CD4-positive, alpha-beta T cell treated with Interleukin-15 for 1 hour (primary cell): ENCODE data around the gene GPR27.

Experiments
- DNase-seq: peaks from one replicate; pipeline ENCODE4 v3.0.0-alpha.2; 2020

Gene GPR27, protein sequence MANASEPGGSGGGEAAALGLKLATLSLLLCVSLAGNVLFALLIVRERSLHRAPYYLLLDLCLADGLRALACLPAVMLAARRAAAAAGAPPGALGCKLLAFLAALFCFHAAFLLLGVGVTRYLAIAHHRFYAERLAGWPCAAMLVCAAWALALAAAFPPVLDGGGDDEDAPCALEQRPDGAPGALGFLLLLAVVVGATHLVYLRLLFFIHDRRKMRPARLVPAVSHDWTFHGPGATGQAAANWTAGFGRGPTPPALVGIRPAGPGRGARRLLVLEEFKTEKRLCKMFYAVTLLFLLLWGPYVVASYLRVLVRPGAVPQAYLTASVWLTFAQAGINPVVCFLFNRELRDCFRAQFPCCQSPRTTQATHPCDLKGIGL

DNA sequence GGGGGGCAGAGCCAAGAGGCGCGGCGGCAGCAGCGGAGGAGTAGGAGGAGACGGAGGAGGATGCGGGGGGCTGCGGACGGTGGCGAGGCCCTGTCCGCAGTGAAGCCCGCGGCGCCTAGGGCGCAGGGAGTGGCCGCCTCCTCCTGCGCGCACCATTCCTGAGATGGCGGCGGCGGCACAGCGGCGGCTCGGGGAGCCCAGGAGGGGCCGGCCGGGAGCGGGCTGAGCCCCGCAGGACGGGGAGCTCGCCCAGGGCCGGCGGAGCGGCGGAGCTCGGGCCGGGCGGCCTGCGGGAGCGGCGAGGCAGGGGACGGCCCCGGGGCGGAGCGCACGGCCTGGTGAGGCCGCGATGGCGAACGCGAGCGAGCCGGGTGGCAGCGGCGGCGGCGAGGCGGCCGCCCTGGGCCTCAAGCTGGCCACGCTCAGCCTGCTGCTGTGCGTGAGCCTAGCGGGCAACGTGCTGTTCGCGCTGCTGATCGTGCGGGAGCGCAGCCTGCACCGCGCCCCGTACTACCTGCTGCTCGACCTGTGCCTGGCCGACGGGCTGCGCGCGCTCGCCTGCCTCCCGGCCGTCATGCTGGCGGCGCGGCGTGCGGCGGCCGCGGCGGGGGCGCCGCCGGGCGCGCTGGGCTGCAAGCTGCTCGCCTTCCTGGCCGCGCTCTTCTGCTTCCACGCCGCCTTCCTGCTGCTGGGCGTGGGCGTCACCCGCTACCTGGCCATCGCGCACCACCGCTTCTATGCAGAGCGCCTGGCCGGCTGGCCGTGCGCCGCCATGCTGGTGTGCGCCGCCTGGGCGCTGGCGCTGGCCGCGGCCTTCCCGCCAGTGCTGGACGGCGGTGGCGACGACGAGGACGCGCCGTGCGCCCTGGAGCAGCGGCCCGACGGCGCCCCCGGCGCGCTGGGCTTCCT lies at the start of gene GPR27:
Gene GPR27 (plus strand): TSS at position 155 of the 909 bp plus-strand sequence. CDS start 195 bp downstream, at position 350.
- DNase-seq = no peak

DNA sequence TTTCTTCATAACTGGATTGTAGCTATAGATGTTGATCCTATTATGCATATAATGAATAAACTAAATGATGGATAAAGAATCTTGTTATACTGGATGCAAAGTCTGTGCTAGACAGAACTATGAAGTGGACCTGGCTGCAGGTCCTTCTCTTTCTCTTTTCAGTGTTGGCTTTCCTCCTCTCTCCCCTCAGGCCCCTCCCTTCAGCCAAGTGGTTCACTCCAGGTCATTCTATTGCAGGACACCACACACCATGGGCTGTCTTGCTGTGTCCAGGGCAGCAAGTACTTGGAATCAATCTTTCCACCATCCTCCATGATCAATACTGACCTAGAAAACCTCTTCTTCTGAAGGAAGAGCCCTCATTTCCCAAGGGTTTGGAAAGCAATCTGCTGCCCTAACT lies 48.7 kb upstream of the GPR27 start:
- no peak for DNase-seq

DNA sequence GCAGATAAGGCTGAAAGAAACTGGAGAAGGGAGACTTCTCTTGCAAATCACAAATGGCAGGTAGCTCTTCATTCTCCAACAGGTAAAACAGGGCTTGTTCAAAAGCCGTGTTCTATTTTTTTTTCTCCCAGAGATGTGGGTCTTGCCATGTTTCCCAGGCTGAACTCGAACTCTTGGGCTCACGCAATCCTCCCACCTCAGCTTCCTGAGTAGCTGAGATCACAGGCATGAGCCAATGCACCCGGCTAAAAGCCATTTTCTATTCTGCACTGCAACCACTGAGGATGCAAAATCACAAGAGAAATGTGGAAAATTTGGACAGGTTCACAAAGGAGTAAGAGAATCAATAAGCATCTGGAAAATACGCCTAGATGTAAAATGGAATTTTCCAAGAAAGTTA lies 48.0 kb upstream of the GPR27 start:
- no peak for DNase-seq

DNA sequence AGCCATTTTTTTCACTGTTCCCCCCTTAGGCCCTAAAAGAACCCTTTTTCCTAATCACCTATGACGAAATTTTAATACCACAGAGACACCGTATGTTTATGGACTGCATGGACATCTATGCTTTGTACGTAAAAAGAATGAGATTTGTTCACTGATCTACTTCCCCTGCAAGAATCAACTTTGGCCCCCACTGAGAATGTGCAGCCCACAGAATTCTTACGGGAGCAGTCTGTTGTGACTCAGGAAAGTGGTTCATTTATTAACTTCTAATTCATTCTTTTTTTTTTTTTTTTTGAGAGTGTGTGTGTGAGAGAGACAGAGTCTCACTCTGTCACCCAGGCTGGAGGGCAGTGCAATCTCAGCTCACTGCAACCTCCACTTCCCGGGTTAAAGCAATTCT lies 46.1 kb upstream of the GPR27 start:
- no peak for DNase-seq

DNA sequence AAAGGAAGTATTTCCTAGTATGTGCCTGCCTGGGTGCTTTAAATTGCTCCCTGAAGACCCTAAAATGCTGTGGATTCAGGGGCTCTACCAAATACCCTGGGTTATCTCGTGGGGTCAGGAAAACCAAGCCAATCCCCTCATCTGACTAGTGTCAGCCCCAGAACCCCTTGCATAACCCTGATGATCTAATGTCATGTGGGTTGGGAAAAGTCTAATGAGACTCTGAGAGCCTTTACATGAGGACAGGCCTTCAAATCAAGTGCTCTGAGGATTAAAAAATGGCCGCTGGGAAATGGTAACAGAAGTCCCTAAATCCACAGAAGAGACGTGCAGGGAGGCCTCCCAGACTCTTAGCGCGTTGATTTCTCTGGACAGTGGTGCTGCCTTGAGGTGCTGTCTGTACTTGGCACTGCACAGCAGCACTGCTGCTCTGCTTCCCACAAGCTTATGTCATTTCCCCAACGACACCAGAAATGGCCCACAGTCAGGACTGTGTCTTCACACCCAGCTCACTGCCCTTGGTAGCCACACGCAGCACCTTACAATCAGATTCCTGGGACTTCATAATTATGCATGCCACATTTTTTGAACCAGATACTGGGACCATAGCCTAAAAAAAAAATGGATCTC lies 45.1 kb upstream of the GPR27 start:
- no peak for DNase-seq

DNA sequence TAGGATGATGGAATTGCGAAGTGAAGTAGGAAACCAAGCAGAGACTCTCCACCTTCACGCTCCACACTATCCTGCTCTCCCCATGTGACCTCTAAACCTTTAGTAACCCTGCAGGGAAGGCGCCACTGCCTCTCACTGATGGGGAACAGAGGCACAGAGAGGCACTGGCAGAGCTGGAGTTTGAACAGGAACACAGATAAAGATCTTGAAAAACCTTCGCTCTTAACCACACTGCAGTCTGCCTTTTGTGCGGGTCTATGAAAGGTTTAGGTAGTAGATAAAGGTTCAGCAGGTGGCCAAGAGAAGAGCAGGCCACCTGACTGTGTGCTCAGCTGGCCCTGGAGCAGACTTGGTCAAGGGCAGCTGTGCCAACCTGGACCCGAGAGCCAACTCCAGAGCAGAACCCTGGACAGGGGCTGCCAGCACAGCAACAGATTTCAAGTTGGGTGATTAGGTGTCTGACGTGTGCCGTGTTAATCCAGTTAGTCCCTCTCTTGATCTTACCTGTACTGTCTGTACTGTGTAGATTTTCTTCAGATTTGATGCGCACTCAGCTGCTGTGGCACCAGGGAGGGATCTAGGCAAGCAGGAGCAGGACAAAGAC lies 43.6 kb upstream of the GPR27 start:
- DNase-seq = no peak

DNA sequence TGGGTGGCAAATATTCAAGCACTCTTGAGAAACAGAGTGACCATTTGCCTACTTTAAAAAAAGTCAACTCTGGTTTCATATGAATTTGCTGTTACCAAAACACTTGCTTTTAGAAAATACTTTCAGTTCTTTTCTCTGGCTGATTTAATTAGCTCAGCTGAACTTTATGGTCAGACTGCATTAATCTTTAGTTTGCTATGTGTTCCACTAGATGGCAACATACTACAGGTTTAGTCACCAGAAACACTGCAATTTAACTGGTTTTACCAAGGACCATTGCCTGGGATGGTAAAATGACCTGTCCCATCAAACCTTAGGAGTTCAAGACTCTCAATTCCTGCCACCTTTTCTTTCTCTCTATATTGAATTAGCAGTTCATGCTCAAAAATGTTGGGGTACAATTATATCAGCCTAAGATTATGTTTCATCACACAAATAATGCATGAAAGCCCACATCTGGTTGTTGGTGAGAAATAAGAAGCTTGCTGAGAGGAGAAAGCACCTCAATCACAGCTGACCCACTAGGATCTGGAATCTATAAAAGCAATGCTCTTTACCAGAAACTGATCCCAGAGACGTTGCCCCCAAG lies 42.7 kb upstream of the GPR27 start:
- DNase-seq = no peak

DNA sequence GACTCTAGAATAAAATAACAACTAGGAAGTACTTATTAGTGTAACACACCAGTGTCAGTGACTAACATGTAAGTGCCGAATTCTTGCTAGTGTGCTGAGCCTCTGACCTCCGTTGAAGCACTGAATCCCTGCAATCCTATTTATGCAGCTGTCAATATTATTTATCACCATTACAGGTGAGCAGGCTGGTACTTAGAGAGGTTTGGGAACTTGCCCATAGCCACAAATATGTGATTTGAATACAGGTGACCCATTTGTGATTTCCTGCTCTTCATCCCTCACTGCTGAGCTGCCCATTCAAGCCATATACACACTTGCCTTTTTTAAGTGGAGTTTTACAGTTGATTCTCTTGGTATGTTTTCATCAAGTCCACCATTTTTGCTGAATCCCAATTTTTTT lies 40.6 kb upstream of the GPR27 start:
- no peak for DNase-seq

DNA sequence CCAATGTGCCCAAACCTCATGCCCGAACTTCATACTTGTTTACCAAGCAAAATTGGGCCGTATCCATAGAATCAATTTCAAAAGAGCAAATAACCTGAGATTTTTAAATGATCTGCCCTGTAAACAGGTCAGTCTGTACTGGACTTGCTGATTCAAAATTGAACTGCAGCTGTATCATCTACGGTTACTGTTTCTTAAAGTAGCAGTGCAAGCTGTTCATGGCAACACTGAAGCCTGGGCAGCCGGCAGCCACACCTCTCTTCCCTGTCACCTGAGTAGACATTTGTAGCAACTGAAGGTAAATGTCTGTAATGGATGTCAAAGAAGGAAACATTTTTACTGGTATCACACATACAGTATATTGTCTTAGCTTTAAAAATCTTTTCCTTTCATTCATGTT lies 39.1 kb upstream of the GPR27 start:
- no peak for DNase-seq

DNA sequence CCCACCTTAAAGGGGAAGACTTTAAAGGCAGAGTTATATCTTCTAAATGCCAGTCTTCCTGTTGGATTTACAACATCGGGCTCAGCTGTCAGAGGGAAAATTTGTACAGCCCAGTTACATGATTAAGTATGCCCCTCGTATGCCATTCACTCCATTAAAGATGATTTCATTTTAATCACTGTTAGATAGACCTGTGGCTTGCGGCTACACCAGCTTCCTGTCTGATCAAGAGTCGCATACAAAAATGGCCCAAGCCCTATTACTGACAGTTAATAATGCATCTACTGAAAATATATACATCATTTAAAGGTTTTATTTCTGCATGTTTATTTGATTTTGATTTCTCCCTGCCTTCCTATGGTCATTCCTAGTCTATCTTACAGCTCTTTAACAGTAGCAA lies 35.6 kb upstream of the GPR27 start:
- no peak for DNase-seq

DNA sequence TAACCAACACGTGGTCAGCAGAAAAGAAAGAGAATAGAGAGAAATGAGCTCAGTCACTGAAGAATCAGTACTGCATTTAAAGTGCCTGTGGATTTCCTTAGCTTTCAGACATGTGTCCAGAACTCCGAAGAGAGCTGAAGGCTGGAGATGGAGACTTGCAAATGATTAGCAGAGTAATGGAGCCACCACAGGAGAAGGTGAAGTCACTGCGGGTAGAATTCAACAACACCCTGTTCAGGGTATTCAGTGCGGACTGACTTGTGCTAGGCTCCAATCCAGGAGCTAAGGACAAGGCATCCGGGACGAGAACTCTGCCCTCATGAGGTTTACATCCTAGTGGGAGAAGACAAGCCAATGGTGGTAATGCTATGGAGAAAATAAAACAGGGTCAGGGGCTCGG lies 32.7 kb upstream of the GPR27 start:
- no peak for DNase-seq

DNA sequence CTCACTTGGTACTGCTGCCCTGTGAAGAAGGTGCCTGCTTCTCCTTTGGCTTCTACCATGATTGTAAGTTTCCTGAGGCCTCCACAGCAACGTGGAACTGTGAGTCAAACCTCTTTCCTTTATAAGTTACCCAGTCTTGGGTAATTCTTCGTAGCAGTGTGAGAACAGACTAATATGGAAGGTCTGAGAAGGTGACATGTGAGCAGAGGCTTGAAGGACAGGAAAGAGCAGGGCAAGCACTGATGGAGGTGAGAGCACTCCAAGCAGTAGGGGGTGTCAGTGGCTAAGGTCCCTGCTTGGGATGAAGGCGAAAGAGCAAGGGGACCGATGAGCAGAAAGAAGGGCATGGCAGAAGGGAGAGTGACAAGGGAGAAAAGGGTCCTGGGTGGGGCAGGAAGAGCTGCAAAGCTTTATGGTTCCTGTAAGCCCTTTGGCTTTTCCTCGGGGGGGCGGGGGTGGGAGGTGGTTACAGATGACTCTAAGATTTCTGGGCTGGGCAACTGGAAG lies 32.0 kb upstream of the GPR27 start:
- DNase-seq = no peak

DNA sequence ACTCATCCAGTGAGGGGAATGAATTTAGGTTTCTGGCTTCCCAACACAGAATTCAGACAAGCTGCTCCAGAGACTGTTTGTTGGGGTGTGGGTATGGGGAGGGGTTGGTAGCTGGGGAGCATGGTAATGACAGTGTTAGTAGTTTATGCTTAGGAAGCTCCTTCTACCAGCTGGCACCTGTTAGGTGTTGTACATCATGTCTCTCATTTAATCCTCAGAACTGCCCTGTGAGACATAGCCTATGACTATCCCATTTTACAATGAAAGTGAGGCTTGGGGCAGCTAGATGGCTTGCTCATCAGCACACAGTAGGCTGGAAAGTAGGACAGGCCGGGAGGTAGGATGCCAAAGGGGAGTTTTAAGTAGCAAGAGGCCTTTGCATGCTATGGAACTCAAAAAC lies 31.0 kb upstream of the GPR27 start:
- DNase-seq = no peak

DNA sequence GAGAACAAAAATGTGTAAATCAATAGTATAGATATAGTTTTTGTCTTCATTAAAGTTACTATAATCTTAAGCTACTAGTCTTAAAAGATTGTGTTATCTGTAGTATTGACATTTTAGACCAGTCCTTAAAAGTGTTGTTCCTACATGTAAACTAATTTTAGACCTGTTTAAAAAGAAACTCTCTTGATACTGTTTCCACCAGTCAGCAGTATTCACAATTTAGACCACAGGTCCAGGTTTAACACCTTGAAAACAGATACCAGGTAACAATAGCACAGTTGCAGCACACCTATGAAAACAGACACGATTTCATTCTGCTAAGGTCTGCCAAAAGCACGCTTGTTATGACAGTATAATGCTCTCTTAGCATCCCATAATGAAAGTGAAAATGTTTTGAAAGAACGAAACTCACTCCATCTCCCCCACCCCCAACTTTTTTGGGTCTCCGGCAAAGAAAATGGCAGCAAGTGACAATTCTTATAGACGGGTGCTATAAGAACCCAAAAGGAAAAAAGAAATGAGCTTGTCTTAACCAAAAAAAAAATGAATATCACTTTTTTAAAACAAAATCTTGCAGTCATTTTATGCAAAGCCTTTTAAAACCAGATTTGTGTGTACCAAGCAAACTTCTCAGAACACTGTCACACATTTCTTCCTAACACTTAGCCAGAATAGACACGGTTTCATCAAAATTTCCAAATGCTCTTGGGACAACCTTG lies 30.0 kb upstream of the GPR27 start:
- DNase-seq = peak; percentile 35

DNA sequence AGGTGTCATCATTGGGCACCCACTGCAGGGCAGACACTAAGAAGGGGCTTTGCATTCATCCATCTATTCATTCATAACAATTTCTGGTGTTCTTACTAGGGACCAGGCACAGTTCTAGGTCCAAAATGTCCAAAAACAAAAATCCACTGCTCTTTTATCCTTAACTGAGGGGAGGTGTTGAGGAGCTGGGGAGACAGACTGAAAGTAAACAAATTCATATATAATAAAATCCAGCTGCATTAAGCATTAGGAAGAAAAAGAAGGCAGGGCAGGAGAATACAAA lies 29.5 kb upstream of the GPR27 start:
- no peak for DNase-seq

DNA sequence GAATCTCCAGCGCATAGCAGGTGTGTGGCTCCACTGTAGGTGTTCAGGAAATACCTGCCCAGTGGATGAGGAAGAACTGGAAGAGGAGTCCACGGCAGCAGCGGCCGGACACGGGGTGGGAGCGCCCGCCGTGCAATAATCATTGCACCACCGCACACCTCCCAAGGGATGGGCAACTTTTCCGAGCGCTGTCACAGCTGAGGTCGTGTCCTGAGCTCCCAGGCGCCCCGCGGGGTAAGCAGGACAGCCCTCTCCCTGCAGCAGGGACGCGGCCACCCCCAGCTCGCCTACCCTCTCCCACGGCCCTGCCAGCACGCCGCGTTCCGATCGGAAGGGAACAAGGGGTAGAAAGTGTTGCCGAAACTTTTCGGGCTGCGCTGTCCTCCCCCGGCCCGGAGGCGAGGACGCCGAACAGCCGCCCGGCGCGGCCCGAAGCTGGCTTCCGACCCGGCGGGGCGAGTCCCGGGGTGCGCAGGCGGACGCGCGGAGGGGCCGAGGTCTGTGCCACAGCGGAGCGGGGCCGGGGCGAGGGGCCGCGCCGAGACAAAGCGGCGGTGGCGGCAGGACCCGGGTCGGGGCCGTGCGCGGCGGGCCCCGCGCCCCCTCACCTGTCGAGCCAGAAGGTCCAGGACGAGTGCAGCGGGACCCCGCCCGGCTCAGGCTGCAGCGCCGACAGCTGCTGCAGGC lies 28.9 kb upstream of the GPR27 start:
- peak; percentile 18 for DNase-seq

DNA sequence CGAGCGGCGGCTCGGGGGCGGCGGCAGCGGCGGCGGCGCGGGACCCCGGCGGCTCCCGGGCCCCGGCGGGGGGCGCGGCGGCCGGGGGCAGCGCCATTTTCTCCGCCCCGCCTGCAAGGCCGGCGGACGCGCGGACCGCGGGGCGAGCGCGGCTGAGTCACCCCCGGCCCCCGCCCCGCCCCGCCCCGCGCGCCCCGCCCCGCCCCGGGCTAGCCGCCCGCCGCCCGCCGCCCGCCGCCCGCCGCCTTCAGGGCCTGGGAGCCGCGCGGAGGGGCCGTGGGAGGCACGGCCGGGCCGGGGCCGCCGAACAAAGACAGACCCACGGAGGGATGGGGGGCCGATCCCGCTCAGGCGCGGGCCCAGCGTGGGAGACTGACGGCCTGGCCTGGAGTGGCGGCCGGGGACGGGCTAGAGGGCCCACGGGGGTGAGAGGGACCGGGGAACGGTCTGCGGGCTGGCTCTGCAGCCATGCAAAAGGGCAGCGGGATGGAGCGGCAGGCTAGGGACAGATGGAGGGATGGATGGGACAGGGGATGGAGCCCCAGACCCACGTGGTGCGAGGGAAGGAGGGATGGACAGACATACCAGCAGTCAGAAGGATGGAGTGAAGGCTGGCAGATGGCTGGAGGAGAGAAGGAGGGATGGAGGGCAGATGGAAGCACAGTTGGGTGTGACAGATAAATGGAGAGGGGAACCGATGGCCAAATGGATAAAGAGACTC lies 28.2 kb upstream of the GPR27 start, which contains the start of gene EIF4E3:
Gene EIF4E3 (minus strand): TSS at position 132 of the 721 bp plus-strand sequence. CDS start 35 bp downstream, at position 97.
- DNase-seq = peak; percentile 35

DNA sequence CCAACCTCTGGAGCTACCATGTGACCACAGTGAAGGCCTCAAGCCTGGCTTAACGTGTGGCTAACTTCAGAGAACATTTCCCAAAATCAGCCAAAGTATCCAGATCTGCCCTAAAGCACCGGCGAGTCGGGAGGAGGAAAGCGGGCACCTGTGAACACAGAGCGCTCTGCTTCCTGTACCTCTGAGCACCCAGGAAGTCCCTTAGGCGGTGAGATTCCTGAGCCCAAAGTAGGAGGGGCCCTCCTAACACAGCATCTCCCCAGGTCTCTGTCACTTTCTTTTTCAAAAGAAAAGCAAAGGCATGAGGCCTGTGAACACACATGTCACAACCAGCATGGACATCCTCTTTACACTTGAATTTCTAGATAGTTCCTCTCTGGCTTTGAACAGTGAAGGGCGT lies 27.5 kb upstream of the GPR27 start:
- peak; percentile 31 for DNase-seq

DNA sequence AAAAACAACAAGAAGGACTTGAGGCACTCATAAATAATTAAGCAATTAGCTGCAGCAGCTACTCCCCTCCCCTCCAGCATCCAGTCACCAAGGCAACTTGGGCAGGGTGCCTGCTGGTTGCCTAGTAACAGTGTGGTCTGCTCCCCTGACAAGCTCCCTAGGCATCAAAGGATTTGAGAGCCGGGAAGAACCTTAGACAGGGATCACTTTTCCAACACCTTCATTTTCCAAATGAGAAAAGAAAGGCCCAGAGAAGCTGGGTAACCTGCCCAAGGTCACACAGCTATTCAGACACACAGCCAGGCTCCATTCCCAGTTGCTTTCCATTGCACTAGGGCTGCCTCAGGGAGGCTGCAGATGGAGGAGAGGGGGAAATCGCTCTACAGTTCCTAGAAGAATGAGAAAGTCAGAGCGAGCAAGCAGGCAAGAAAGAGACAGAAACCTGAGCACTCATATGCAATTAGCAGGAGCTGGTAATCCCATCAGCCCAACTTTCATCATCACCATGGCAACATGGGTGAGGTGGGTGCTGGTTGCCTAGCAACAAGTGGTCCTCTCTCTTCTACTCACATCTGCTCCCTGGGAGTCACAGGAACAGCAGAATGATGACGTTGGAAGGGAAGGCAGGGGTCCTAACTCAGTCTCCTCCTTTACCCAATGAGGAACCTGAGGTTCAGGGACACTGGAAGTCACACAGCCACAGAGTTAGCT lies 24.9 kb upstream of the GPR27 start:
- no peak for DNase-seq

DNA sequence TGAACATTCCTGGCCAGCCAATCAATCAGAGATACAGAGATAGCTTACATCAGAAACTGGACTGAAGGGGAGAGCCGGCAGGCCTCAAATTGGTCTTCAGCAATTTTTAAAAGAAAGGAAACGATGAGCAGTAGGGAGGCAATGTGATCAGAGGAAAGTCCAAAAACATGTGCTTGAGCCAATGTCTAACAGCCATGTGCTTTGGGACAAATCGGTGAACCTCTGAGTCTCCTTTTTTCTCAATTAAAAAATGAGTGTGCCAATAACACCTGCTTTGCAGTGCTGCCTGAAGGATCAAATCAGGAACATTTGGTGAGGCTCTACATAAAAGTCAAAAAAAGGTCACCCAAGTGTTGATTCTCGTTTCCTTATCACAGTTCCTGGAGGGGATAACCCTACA lies 21.0 kb upstream of the GPR27 start:
- no peak for DNase-seq
